ENCODE data around the gene PNPO. TPM values are rescaled to one million over a fixed set of nuclear protein-coding genes. Genes with fewer than 3 reads are reported as not detected.

The PNPO gene
- total and polyA plus RNA-seq, 2 experiments from 2014 or later, result 12.2 to 17.0 TPM

DNA sequence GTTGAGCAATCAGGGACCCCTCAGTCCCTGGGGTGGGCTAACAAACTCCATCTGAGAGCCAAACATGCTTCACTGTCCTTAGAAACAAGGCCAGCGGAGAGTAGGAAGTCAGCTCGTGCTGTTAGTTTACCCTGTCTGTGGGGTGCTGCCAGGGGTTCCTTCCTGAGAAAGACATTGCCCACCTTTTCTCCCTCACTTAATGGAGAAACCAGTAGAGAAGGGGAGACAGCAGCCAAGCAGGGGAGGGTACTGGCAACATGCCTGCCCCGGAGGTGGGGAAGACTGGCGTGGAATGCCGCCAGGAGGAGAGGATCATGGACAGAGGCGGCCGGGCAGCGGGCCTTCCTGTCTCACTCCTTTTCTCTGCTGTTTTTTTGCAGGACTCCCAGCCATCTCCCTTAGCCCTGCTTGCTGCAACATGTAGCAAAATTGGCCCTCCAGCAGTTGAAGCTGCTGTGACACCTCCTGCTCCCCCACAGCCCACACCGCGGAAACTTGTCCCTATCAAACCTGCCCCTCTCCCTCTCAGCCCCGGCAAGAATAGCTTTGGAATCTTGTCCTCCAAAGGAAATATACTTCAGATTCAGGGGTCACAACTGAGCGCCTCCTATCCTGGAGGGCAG lies 25.5 kb upstream of the PNPO start:
- Histone ChIP-seq H3K9me2 (replicated peaks; ENCODE audit: insufficient read depth) (no peaks in the 10 kb centered on the region), H3K79me2 (no peaks in the 10 kb centered on the region), H4K20me1 (ENCODE audit: insufficient read depth, poor library complexity, severe bottlenecking) (no peaks in the 10 kb centered on the region), H3K9me3 (ENCODE audit: low read depth) (no peaks in the 10 kb centered on the region), H2AFZ (no peak overlapping the region), H3K4me1 (ENCODE audit: insufficient read depth) (no peaks in the 10 kb centered on the region), H3K4me2 (no peak overlapping the region), H3K27ac (no peak overlapping the region), H3K36me3 (replicated peaks; ENCODE audit: insufficient read depth, low read depth) (no peaks in the 10 kb centered on the region), H3K4me3 (no peak overlapping the region), H3K27me3 (no peaks in the 10 kb centered on the region)
- DNase-seq (ENCODE audit: low spot score), result no peak
- TF ChIP-seq, protein P1, sequence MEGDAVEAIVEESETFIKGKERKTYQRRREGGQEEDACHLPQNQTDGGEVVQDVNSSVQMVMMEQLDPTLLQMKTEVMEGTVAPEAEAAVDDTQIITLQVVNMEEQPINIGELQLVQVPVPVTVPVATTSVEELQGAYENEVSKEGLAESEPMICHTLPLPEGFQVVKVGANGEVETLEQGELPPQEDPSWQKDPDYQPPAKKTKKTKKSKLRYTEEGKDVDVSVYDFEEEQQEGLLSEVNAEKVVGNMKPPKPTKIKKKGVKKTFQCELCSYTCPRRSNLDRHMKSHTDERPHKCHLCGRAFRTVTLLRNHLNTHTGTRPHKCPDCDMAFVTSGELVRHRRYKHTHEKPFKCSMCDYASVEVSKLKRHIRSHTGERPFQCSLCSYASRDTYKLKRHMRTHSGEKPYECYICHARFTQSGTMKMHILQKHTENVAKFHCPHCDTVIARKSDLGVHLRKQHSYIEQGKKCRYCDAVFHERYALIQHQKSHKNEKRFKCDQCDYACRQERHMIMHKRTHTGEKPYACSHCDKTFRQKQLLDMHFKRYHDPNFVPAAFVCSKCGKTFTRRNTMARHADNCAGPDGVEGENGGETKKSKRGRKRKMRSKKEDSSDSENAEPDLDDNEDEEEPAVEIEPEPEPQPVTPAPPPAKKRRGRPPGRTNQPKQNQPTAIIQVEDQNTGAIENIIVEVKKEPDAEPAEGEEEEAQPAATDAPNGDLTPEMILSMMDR (IDR thresholded peaks at IDR 0.05; ENCODE audit: poor library complexity), result no peak
- TF ChIP-seq EZH2 (IDR thresholded peaks at IDR 0.05; ENCODE audit: borderline replicate concordance) (no peak), EZH2phosphoT487 (IDR thresholded peaks at IDR 0.05; ENCODE audit: low read depth, severe bottlenecking, unreplicated experiment) (no peak)
- WGBS (ENCODE audit: low lambda C conversion rate, missing lambda C conversion rate), result 92% methylated on average over 12 of the region's 12 CpGs

DNA sequence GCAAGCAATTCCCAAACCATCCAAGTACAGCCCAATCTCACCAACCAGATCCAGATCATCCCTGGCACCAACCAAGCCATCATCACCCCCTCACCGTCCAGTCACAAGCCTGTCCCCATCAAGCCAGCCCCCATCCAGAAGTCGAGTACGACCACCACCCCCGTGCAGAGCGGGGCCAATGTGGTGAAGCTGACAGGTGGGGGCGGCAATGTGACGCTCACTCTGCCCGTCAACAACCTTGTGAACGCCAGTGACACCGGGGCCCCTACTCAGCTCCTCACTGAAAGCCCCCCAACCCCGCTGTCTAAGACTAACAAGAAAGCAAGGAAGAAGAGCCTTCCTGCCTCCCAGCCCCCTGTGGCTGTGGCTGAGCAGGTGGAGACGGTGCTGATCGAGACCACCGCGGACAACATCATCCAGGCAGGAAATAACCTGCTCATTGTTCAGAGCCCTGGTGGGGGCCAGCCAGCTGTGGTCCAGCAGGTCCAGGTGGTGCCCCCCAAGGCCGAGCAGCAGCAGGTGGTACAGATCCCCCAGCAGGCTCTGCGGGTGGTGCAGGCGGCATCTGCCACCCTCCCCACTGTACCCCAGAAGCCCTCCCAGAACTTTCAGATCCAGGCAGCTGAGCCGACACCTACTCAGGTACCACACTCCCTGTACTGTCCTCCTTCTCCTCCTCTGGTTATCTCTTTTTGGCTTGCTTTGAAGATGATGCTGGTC lies 24.7 kb upstream of the PNPO start:
- no peak overlapping the region for H3K4me2 ChIP-seq
- no peak overlapping the region for H3K4me3 ChIP-seq
- no peaks in the 10 kb centered on the region for H3K36me3 ChIP-seq (replicated peaks; ENCODE audit: insufficient read depth, low read depth)
- DNase-seq (ENCODE audit: low spot score), result no peak
- H3K4me1 ChIP-seq (ENCODE audit: insufficient read depth), result no peaks in the 10 kb centered on the region
- no peaks in the 10 kb centered on the region for H4K20me1 ChIP-seq (ENCODE audit: insufficient read depth, poor library complexity, severe bottlenecking)
- no peaks in the 10 kb centered on the region for H3K9me2 ChIP-seq (replicated peaks; ENCODE audit: insufficient read depth)
- H3K79me2 ChIP-seq, result no peaks in the 10 kb centered on the region
- no peaks in the 10 kb centered on the region for H3K9me3 ChIP-seq (ENCODE audit: low read depth)
- no peaks in the 10 kb centered on the region for H3K27me3 ChIP-seq
- TF ChIP-seq EZH2phosphoT487 (IDR thresholded peaks at IDR 0.05; ENCODE audit: low read depth, severe bottlenecking, unreplicated experiment) (no peak), EZH2 (IDR thresholded peaks at IDR 0.05; ENCODE audit: borderline replicate concordance) (no peak)
- no peak overlapping the region for H2AFZ ChIP-seq
- WGBS (ENCODE audit: low lambda C conversion rate, missing lambda C conversion rate), result 95% methylated on average over 19 of the region's 19 CpGs
- no peak overlapping the region for H3K27ac ChIP-seq

DNA sequence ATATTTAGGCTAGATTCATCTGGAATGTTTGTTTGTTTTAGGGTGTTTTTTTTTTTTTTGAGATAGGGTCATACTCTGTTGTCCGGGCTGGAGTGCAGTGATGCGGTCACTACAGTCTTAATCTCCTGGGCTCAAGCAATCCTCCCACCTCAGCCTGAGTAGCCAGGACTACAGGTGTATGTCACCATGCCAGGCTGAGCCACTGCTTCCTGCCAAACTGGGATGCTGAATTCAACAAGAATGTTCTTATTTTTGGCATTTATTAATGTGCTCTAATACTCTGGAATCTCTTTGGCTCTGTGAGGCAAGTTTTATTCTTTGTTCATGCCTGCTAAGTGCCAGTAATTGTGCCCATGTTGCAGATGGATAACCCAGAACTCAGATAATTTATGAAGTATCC lies 23.8 kb upstream of the PNPO start:
- H3K4me1 ChIP-seq (ENCODE audit: insufficient read depth), result no peaks in the 10 kb centered on the region
- H3K36me3 ChIP-seq (replicated peaks; ENCODE audit: insufficient read depth, low read depth), result no peaks in the 10 kb centered on the region
- H3K9me2 ChIP-seq (replicated peaks; ENCODE audit: insufficient read depth), result no peaks in the 10 kb centered on the region
- no peaks in the 10 kb centered on the region for H3K27me3 ChIP-seq
- 92% methylated on average over 2 of the region's 2 CpGs for WGBS (ENCODE audit: low lambda C conversion rate, missing lambda C conversion rate)
- H4K20me1 ChIP-seq (ENCODE audit: insufficient read depth, poor library complexity, severe bottlenecking), result no peaks in the 10 kb centered on the region
- no peak overlapping the region for H3K4me3 ChIP-seq
- H3K27ac ChIP-seq, result no peak overlapping the region
- no peaks in the 10 kb centered on the region for H3K79me2 ChIP-seq
- H3K9me3 ChIP-seq (ENCODE audit: low read depth), result no peaks in the 10 kb centered on the region
- H2AFZ ChIP-seq, result no peak overlapping the region
- no peak overlapping the region for H3K4me2 ChIP-seq
- no peak for DNase-seq (ENCODE audit: low spot score)
- TF ChIP-seq, protein P1 (IDR thresholded peaks at IDR 0.05; ENCODE audit: poor library complexity), result no peak
- no peak for TF ChIP-seq EZH2 (IDR thresholded peaks at IDR 0.05; ENCODE audit: borderline replicate concordance)
- TF ChIP-seq EZH2phosphoT487 (IDR thresholded peaks at IDR 0.05; ENCODE audit: low read depth, severe bottlenecking, unreplicated experiment), result no peak

DNA sequence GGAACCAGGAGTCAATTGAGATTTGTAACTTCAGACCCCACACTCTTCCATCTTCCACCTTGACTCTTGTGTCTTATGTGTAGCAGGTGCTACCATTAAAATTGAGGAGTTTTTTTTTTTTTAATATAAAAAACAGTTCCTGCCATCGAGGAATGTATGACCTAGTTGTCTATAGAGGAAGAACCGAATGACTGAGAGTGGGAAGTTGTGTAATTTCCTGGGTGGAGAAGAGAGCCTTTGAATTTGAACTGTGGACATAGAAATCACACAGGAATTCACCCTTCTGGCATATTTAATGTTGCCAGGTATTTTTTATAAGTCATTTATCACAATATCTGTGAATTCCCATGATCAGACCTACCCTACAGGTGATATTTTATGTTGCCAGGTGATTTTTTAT lies 23.4 kb upstream of the PNPO start:
- H4K20me1 ChIP-seq (ENCODE audit: insufficient read depth, poor library complexity, severe bottlenecking), result no peaks in the 10 kb centered on the region
- no peaks in the 10 kb centered on the region for H3K36me3 ChIP-seq (replicated peaks; ENCODE audit: insufficient read depth, low read depth)
- WGBS (ENCODE audit: low lambda C conversion rate, missing lambda C conversion rate), result 98% methylated on average over 2 of the region's 2 CpGs
- no peak for DNase-seq (ENCODE audit: low spot score)
- H3K27me3 ChIP-seq, result no peaks in the 10 kb centered on the region
- no peak overlapping the region for H3K4me2 ChIP-seq
- H3K9me3 ChIP-seq (ENCODE audit: low read depth), result no peaks in the 10 kb centered on the region
- no peaks in the 10 kb centered on the region for H3K4me1 ChIP-seq (ENCODE audit: insufficient read depth)
- no peak overlapping the region for H3K27ac ChIP-seq
- H3K9me2 ChIP-seq (replicated peaks; ENCODE audit: insufficient read depth), result no peaks in the 10 kb centered on the region
- H3K4me3 ChIP-seq, result no peak overlapping the region
- TF ChIP-seq, protein P1 (IDR thresholded peaks at IDR 0.05; ENCODE audit: poor library complexity), result no peak
- no peak for TF ChIP-seq EZH2 (IDR thresholded peaks at IDR 0.05; ENCODE audit: borderline replicate concordance)
- no peak for TF ChIP-seq EZH2phosphoT487 (IDR thresholded peaks at IDR 0.05; ENCODE audit: low read depth, severe bottlenecking, unreplicated experiment)
- H3K79me2 ChIP-seq, result no peaks in the 10 kb centered on the region
- H2AFZ ChIP-seq, result no peak overlapping the region

Measured in hepatocyte (in vitro differentiated cells).